OCI-LY1 (cell line): ENCODE results near the gene C12orf56.
"Not testable (repeated sequence)": the region's sequence is repeated elsewhere in the genome, so short reads cannot be mapped to it uniquely, and the experiment has no call there.

Source experiments
- H2AFZ ChIP-seq: fragments of 200-600 bp; sonication (generic), shearing (Covaris generic); 2 replicates; pipeline ENCODE4 v1.6.0; 2014; ENCODE audit warnings: antibody characterized with exemption, mild to moderate bottlenecking, low read length
- H3F3A ChIP-seq: fragments of 200-600 bp; sonication (generic), shearing (Covaris generic); 2 replicates; pipeline ENCODE4 v1.6.0; 2014; ENCODE audit warnings: mild to moderate bottlenecking, antibody characterized with exemption, low read length, moderate library complexity; ENCODE audit not compliant: insufficient read depth
- H3K27ac ChIP-seq: fragments of 200-600 bp; sonication (generic); 2 replicates; pipeline ENCODE4 v1.5.1; 2014; ENCODE audit warnings: low read length, mixed run types, mild to moderate bottlenecking, low read depth; ENCODE audit not compliant: poor library complexity, severe bottlenecking
- H3K27me3 ChIP-seq: fragments of 200-600 bp; sonication (generic); 2 replicates; pipeline ENCODE4 v1.6.0; 2014; ENCODE audit warnings: antibody characterized with exemption, mild to moderate bottlenecking, low read length, moderate library complexity; ENCODE audit not compliant: insufficient read depth
- H3K36me3 ChIP-seq: fragments of 200-600 bp; sonication (generic); 2 replicates; pipeline ENCODE4 v1.6.1; 2014; ENCODE audit warnings: mild to moderate bottlenecking, antibody characterized with exemption, low read length, moderate library complexity, mixed read lengths; ENCODE audit not compliant: insufficient read depth
- H3K4me1 ChIP-seq: fragments of 200-600 bp; sonication (generic); 2 replicates; pipeline ENCODE4 v1.5.1; 2014; ENCODE audit warnings: mild to moderate bottlenecking, low read length, moderate library complexity; ENCODE audit not compliant: insufficient read depth, severe bottlenecking
- H3K4me2 ChIP-seq: fragments of 200-600 bp; sonication (generic), shearing (Covaris generic); 2 replicates; pipeline ENCODE4 v1.6.1; 2014; ENCODE audit warnings: low read length
- H3K4me3 ChIP-seq: fragments of 200-600 bp; sonication (generic); 2 replicates; pipeline ENCODE4 v1.5.1; 2014; ENCODE audit warnings: low read length, low read depth, mild to moderate bottlenecking, mixed read lengths; ENCODE audit not compliant: poor library complexity, severe bottlenecking
- H3K79me2 ChIP-seq: fragments of 200-600 bp; shearing (Covaris generic); 2 replicates; pipeline ENCODE4 v1.6.1; 2016; ENCODE audit warnings: mixed run types, low read length, mixed read lengths; ENCODE audit not compliant: insufficient read depth
- H3K9ac ChIP-seq: fragments of 200-600 bp; sonication (generic), shearing (Covaris generic); 2 replicates; pipeline ENCODE4 v1.6.1; 2014; ENCODE audit warnings: mild to moderate bottlenecking, low read length, mixed read lengths
- H3K9me2 ChIP-seq: fragments of 200-600 bp; sonication (generic), shearing (Covaris generic); 2 replicates; pipeline ENCODE4 v1.6.1; 2014; ENCODE audit warnings: low read depth, mild to moderate bottlenecking, low read length, mixed read lengths
- H3K9me3 ChIP-seq: fragments of 200-600 bp; shearing (Covaris generic); 2 replicates; pipeline ENCODE4 v1.6.1; 2014; ENCODE audit warnings: low read length, mixed read lengths
- H4K20me1 ChIP-seq: fragments of 200-600 bp; sonication (generic), shearing (Covaris generic); 2 replicates; pipeline ENCODE4 v1.6.0; 2016; ENCODE audit warnings: mild to moderate bottlenecking, low read length; ENCODE audit not compliant: insufficient read depth
- EZH2 ChIP-seq: fragments of 200-600 bp; sonication (generic), shearing (Covaris generic); IDR thresholded peaks from 2 replicates; pipeline ENCODE4 v1.8.0; 2017; ENCODE audit warnings: borderline replicate concordance, mixed run types, mild to moderate bottlenecking, antibody characterized with exemption, low read length, moderate library complexity, mixed read lengths
- TF ChIP-seq, protein P1 (sequence below): fragments of 200-600 bp; sonication (generic), shearing (Covaris generic); IDR thresholded peaks from 2 replicates; pipeline ENCODE4 v1.5.1; 2017; ENCODE audit warnings: mild to moderate bottlenecking, antibody characterized with exemption, low read length, moderate library complexity, mixed read lengths

C12orf56 gene

DNA sequence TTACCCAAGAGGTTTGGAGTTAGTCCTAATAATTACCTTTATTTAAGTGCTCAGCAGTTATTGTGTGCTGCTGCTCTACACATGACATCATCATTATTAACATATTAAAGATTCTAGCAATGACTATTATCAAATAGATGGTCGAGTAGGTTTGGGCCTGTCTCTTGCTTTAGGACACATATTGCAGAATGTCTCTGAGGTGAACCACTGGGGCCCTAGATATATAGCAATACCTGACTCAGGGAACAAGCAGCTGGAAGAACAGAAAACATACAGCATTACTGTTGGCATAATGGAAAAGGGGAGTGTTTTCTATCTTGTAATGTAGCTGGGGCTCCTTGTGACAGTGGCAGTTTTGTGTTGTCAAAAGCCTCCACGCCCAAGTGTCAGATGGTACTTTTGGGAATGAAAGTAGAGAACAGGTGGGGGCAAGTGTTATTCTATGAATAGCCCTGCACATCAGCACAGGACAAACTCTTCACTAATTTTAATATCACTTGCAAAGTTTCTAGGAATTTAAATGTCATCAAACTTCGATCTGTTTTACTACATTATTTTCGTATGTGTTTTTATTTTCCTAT lies 54.6 kb downstream of the C12orf56 start:
- TF ChIP-seq, protein P1, sequence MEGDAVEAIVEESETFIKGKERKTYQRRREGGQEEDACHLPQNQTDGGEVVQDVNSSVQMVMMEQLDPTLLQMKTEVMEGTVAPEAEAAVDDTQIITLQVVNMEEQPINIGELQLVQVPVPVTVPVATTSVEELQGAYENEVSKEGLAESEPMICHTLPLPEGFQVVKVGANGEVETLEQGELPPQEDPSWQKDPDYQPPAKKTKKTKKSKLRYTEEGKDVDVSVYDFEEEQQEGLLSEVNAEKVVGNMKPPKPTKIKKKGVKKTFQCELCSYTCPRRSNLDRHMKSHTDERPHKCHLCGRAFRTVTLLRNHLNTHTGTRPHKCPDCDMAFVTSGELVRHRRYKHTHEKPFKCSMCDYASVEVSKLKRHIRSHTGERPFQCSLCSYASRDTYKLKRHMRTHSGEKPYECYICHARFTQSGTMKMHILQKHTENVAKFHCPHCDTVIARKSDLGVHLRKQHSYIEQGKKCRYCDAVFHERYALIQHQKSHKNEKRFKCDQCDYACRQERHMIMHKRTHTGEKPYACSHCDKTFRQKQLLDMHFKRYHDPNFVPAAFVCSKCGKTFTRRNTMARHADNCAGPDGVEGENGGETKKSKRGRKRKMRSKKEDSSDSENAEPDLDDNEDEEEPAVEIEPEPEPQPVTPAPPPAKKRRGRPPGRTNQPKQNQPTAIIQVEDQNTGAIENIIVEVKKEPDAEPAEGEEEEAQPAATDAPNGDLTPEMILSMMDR: no peak
- no peak for TF ChIP-seq EZH2
- no peaks in the 10 kb centered on the region for H3K9me3 ChIP-seq
- H3F3A ChIP-seq: no peaks in the 10 kb centered on the region
- H3K9me2 ChIP-seq: no peaks in the 10 kb centered on the region
- no peak overlapping the region for H3K9ac ChIP-seq
- no peak overlapping the region for H3K27ac ChIP-seq
- H3K36me3 ChIP-seq: no peaks in the 10 kb centered on the region
- H3K27me3 ChIP-seq: no peaks in the 10 kb centered on the region
- H3K79me2 ChIP-seq: no peaks in the 10 kb centered on the region
- no peaks in the 10 kb centered on the region for H3K4me1 ChIP-seq
- no peak overlapping the region for H3K4me3 ChIP-seq
- no peak overlapping the region for H3K4me2 ChIP-seq
- H4K20me1 ChIP-seq: no peaks in the 10 kb centered on the region
- no peak overlapping the region for H2AFZ ChIP-seq

DNA sequence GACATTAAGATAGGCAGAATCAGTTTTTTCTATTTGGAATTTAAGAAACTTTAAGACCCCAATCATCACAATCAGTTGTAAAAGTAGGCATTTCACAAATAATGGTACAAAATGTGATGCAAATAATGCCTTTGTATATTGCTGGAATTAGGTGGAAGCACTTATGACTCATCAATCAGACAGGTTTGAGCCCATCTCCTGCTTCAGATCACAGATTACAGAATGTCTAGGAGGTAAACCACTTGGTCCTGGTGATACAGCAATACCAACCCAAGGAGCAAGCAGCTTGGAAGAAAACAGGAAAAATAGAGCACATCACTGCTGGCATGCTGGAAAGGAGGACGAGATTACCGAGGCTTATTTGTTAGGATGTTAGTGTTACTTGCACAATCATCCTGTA lies 57.6 kb downstream of the C12orf56 start:
- no peak overlapping the region for H3K4me3 ChIP-seq
- H2AFZ ChIP-seq: no peak overlapping the region

DNA sequence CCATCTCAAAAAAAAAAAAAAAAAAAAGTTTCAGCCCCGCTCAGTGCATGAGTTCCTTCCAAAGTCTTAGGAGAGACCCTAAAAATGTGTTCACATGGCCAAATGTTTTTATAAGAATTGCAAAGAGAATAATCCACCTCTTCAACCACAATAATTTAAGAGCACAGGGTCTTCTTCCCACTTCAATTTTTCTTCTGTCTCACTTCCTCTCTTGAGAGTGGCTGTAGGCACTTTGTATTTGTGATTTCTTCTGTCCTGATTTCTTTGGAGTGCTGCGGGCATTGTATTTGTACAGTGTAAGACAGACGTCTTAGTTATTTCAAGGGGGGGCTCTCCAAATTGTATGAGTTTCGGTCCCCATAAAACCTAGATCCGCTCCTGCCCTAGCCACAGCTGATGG lies 58.3 kb downstream of the C12orf56 start:
- Histone ChIP-seq H3K27me3 (no peaks in the 10 kb centered on the region), H3K79me2 (no peaks in the 10 kb centered on the region), H3K36me3 (no peaks in the 10 kb centered on the region), H3K4me3 (no peak overlapping the region), H3K9me2 (no peaks in the 10 kb centered on the region), H3F3A (no peaks in the 10 kb centered on the region), H3K27ac (no peak overlapping the region), H4K20me1 (no peaks in the 10 kb centered on the region), H2AFZ (no peak overlapping the region), H3K4me2 (no peak overlapping the region), H3K9ac (no peak overlapping the region), H3K4me1 (no peaks in the 10 kb centered on the region), H3K9me3 (no peaks in the 10 kb centered on the region)
- TF ChIP-seq, protein P1: no peak
- no peak for TF ChIP-seq EZH2

More for the DNA sequence above, 57.6 kb downstream of the C12orf56 start:
- TF ChIP-seq EZH2: no peak
- TF ChIP-seq, protein P1: no peak
- Histone ChIP-seq H3K4me2 (no peak overlapping the region), H3K4me1 (no peaks in the 10 kb centered on the region), H4K20me1 (no peaks in the 10 kb centered on the region), H3K27me3 (no peaks in the 10 kb centered on the region), H3K9ac (no peak overlapping the region), H3K36me3 (no peaks in the 10 kb centered on the region), H3K9me3 (no peaks in the 10 kb centered on the region), H3K27ac (no peak overlapping the region), H3K79me2 (no peaks in the 10 kb centered on the region), H3K9me2 (no peaks in the 10 kb centered on the region), H3F3A (no peaks in the 10 kb centered on the region)

DNA sequence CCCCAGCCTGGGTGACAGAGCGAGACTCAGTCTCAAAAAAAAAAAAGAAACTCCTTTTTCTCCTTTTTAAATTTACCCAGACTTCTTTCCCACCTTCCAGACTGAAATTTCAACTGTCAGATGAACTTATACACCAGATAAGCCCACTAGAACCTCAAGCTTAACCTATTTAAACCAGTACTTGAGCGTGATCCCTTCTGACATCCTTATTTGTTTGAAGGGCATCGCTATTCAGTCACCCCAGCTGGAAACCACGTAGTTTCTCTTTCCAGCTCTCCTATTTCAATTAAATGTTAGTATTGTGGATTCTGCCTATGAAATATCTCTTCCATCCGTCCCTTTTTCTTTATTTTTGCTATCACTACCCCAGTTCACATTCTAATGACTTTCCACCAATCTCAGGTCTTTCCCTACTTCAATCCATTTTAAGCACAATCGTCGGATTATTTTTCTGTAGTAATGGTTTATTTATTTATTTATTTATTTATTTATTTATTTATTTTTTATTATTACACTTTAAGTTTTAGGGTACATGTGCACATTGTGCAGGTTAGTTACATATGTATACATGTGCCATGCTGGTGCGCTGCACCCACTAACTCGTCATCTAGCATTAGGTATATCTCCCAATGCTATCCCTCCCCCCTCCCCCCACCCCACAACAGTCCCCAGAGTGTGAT lies 61.4 kb downstream of the C12orf56 start:
- H4K20me1 ChIP-seq, H3K4me3 ChIP-seq, H3K27me3 ChIP-seq, H3K9me3 ChIP-seq, H2AFZ ChIP-seq, H3F3A ChIP-seq, H3K9ac ChIP-seq, H3K27ac ChIP-seq, H3K4me1 ChIP-seq, H3K4me2 ChIP-seq, H3K36me3 ChIP-seq, H3K79me2 ChIP-seq, H3K9me2 ChIP-seq: not testable (repeated sequence)
